AG09309 (cell line): ENCODE measurements around the gene BRINP3.

ENCODE experiments used
- DNase-seq: peaks from one replicate; pipeline ENCODE4 v3.0.0-alpha.2; 2010; ENCODE audit warnings: low read depth
- H3K4me3 ChIP-seq: 2 replicates; pipeline ENCODE4 v1.5.1; 2011; ENCODE audit warnings: mild to moderate bottlenecking, low read depth, low read length, moderate library complexity; ENCODE audit not compliant: control insufficient read depth
- TF ChIP-seq, protein P1 (sequence below): IDR thresholded peaks from 2 replicates; pipeline ENCODE4 v1.5.1; 2011; ENCODE audit warnings: mild to moderate bottlenecking, low read depth, low read length, inconsistent platforms; ENCODE audit not compliant: insufficient read depth, control insufficient read depth; ENCODE audit errors: missing control alignments

BRINP3 gene

DNA sequence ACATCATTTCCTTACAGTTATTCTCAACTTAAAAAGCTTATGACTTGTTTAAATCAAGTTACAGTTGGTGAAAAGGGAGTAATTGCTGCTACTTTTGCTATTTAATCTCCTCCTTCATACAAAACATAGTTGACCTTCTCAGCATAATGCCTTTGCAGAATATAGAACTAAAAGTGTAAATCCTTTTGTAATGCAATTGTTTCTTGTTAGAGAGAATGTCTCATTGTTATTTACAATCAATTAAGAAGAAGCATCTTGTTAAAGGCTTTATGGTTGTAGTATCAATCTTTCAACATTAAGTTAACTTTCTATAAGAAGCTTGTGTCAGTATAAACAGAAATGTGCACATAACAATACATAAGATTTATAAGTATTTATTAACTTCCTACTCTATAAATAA is 360.7 kb downstream of the BRINP3 start:
- TF ChIP-seq, protein P1, sequence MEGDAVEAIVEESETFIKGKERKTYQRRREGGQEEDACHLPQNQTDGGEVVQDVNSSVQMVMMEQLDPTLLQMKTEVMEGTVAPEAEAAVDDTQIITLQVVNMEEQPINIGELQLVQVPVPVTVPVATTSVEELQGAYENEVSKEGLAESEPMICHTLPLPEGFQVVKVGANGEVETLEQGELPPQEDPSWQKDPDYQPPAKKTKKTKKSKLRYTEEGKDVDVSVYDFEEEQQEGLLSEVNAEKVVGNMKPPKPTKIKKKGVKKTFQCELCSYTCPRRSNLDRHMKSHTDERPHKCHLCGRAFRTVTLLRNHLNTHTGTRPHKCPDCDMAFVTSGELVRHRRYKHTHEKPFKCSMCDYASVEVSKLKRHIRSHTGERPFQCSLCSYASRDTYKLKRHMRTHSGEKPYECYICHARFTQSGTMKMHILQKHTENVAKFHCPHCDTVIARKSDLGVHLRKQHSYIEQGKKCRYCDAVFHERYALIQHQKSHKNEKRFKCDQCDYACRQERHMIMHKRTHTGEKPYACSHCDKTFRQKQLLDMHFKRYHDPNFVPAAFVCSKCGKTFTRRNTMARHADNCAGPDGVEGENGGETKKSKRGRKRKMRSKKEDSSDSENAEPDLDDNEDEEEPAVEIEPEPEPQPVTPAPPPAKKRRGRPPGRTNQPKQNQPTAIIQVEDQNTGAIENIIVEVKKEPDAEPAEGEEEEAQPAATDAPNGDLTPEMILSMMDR: no peak
- DNase-seq: no peak

DNA sequence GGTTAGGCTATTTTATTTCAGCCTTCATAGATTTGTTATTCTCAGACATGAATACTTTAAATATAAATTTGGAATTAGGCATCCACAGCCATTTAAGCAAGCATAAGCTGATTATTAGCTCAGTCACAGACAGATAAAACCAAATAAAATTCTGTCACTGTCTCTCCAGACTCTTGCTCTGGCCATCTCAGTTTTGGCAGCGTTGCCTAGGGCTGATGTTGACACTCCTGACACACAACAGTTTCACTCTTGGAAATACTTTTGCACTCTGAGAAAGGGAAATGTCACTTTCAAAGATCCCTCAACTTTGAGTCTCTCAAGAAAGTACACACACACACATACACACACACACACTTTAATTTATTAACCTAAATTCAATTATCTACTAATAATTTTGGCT is 372.7 kb downstream of the BRINP3 start:
- TF ChIP-seq, protein P1: no peak
- no peak for DNase-seq
- no peak overlapping the region for H3K4me3 ChIP-seq

More for the DNA sequence above, 360.7 kb downstream of the BRINP3 start:
- H3K4me3 ChIP-seq: no peak overlapping the region

DNA sequence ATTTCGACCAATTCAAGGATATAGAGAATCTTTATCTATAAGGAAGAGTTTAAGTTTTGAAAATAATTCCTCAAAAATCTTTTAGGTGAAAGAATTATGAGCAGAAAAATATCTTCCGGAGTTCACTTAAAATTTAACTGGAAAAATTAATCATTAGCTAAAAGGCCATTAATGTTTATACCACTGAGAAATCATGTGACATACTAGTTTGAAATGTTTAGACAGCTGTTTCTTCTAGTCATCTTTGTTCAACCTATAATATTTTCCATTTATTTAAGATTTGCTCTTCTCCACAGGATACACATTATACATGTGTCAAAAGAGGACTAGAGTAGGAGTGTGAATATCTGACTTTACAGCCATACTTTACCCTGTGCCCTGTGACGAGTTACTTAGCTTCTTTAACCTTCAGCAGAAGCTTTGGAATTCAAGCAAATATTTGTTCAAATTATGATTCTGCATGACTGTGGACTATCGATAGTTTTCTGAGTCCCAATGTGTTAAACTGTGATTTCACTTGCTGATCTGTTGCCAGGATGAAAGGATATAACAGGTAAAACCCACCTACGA is 374.8 kb downstream of the BRINP3 start:
- TF ChIP-seq, protein P1: no peak
- H3K4me3 ChIP-seq: no peak overlapping the region
- no peak for DNase-seq

DNA sequence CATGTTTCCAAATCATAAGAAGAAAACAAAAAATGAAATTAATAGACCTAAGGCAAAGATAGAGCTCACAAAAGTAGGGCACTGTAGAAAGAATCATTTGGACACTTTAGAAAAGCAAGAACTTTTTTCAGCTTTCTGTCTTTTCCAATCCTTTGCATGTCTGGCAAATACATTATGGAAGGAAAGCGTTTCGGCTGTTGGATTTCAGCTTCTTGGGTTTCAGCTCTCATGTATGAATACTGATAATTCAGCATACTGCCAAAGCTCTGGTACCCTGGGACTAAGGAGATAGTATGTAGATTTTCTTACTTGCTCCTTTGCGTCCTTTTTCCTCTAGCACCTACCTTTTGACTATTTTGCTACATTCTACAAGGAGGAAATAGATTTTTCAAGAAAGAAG is 375.9 kb downstream of the BRINP3 start:
- no peak for DNase-seq
- TF ChIP-seq, protein P1: no peak
- H3K4me3 ChIP-seq: no peak overlapping the region

DNA sequence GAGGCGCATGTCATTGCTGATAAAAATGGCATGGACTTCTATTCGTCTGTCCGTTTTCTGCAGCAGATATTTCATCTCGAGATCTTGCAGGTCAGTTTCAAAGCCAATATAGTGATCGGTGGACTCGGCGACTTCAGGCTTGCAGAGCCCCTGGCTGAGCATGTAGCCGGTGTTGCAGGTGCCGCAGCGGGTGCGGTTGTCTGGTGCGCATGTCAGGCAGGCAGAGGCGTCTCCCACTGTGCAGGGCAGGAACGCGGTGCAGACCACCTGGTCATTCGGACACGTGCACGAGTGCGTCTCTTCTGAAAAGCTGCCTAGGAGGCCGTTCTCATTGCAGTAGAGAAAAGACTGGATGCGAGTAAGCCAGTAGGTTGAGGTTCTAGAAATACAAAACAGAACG is 378.9 kb downstream of the BRINP3 start:
- no peak overlapping the region for H3K4me3 ChIP-seq
- DNase-seq: no peak
- TF ChIP-seq, protein P1: no peak

DNA sequence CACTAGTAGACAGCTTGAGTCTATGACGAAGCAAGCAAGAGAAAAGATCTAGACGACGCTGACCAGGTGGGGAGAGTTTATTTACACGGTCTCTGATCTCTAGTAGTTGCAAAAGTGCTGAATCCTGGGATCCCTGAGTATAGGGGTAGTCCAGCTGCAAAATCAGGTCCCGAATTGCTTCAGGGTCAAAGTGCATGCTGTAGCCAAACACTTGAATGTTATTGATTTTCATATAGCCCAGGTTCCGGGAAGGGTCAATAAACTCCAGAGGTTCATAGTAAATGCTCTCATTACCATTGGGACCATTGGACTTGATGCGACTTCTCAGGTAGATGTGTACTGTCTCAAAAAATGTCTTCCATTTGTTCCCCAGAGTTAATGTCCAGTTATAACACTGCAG is 379.6 kb downstream of the BRINP3 start:
- TF ChIP-seq, protein P1: no peak
- no peak for DNase-seq
- no peak overlapping the region for H3K4me3 ChIP-seq

DNA sequence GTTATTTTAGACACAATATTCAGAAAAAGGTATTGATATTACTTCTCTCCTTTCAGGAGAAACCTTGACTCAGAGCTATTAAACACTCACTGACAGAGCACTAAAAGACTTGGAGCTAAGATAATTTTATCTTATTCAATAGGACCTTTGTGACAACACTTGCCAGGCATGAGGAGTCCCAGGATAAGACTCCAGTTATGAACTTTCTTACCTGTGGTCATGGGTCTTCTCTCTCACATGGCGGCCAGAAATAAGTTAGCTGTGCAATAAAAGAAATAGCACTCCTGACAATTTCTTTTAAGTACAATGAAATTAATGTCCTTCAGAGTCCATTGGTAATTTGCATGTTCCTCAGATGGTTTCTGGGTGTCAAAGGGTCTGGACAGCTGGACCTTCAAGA is 382.1 kb downstream of the BRINP3 start:
- no peak for DNase-seq
- TF ChIP-seq, protein P1: no peak
- no peak overlapping the region for H3K4me3 ChIP-seq
